A172 (cell line): ENCODE data around the gene GRAMD1A. TPM values are rescaled to one million over a fixed set of nuclear protein-coding genes. Genes with fewer than 3 reads are reported as not detected.

Experiments used
- DNase-seq: peaks from one replicate; pipeline ENCODE4 v3.0.0-alpha.2; 2015; ENCODE audit warnings: low spot score
- total RNA-seq: library from RNA; depleted of rRNA; stranded (reverse); fragments of >200 nt; shearing (Covaris generic); gene quantifications from 2 replicates; pipeline ENCODE4 v1.2.3, GENCODE V29; 2014; rRNA removed

Gene GRAMD1A
- total RNA-seq, 1 experiment from 2014 or later = 26.9 TPM

GRCh38 chr19:35074426-35075201, 74.5 kb downstream of the GRAMD1A start:
- DNase-seq = no peak

- DNase-seq = no peak
Observed at GRCh38 chr19:35075202-35076025, 75.3 kb downstream of the GRAMD1A start.

- no peak for DNase-seq
Observed at GRCh38 chr19:35076026-35076370, 75.9 kb downstream of the GRAMD1A start.

Other genes with a start within 250 kb of the GRAMD1A start
- gene ZNF599, start 227.1 kb upstream of the GRAMD1A start, total RNA-seq = 6.6 and 10.0 TPM in 2 replicates
- gene ZNF30, start 73.4 kb upstream of the GRAMD1A start, total RNA-seq = 1.3 and 2.8 TPM in 2 replicates
- 1.1 and 1.5 TPM in 2 replicates for gene ZNF792, start 36.1 kb upstream of the GRAMD1A start, total RNA-seq
- gene SCN1B, start 30.1 kb downstream of the GRAMD1A start, total RNA-seq = 8.5 and 10.8 TPM in 2 replicates
- not detected in 2 replicates for gene HPN, start 41.4 kb downstream of the GRAMD1A start, total RNA-seq
- 4.8 TPM in 1 of 2 replicates, not detected in the other for gene FXYD3, start 115.5 kb downstream of the GRAMD1A start, total RNA-seq
- gene LGI4, start 134.7 kb downstream of the GRAMD1A start, total RNA-seq = 0.43 TPM in 1 of 2 replicates, not detected in the other
- not detected in 2 replicates for gene FXYD1, start 138.5 kb downstream of the GRAMD1A start, total RNA-seq
- gene FXYD7, start 142.9 kb downstream of the GRAMD1A start, total RNA-seq = not detected in 2 replicates
- gene FXYD5, start 154.4 kb downstream of the GRAMD1A start, total RNA-seq = 93.9 and 103 TPM in 2 replicates
- not detected in 2 replicates for gene FAM187B, start 228.4 kb downstream of the GRAMD1A start, total RNA-seq
- gene LSR, start 248.7 kb downstream of the GRAMD1A start, total RNA-seq = 0.69 and 1.1 TPM in 2 replicates